Neural crest cell (in vitro differentiated cells): ENCODE measurements around the gene FRMPD2. TPM values are rescaled to one million over a fixed set of nuclear protein-coding genes. Genes with fewer than 3 reads are reported as not detected.
A peak's percentile ranks its signal among the peaks of the same experiment; 100 is the strongest.
"Not testable (repeated sequence)": the region's sequence is repeated elsewhere in the genome, so short reads cannot be mapped to it uniquely, and the experiment has no call there.

Source experiments
- DNase-seq: peaks from one replicate; pipeline ENCODE4 v3.0.0; 2021; ENCODE audit warnings: low read depth, mixed read lengths, low spot score
- H3K27ac Mint-ChIP-seq: one replicate; pipeline ENCODE4 v1.8.0; 2021; ENCODE audit warnings: mild to moderate bottlenecking, mixed read lengths; ENCODE audit not compliant: unreplicated experiment
- H3K27me3 Mint-ChIP-seq: 2 replicates; pipeline ENCODE4 v1.8.0; 2021; ENCODE audit warnings: low read depth, mild to moderate bottlenecking, mixed read lengths
- H3K36me3 Mint-ChIP-seq: 2 replicates; pipeline ENCODE4 v1.8.0; 2021; ENCODE audit warnings: low read depth, mild to moderate bottlenecking, mixed read lengths
- H3K4me1 Mint-ChIP-seq: 2 replicates; pipeline ENCODE4 v1.8.0; 2021; ENCODE audit warnings: mixed read lengths
- H3K4me3 Mint-ChIP-seq: one replicate; pipeline ENCODE4 v1.8.0; 2021; ENCODE audit warnings: mild to moderate bottlenecking, mixed read lengths
- H3K9me3 Mint-ChIP-seq: 2 replicates; pipeline ENCODE4 v1.8.0; 2021; ENCODE audit warnings: mixed read lengths
- CTCF ChIP-seq: fragments of 200-600 bp; sonication (generic); conservative IDR thresholded peaks from 2 replicates; pipeline ENCODE4 v1.5.0; 2021; ENCODE audit warnings: antibody characterized with exemption, mild to moderate bottlenecking
- total RNA-seq: library from RNA; stranded (reverse); gene quantifications from 2 replicates; pipeline ENCODE4 v1.2.1, GENCODE V29; 2021

The FRMPD2 gene
- total RNA-seq, 1 donor from 2014 or later: 0.26 TPM

- H3K36me3 Mint-ChIP-seq, H3K4me3 Mint-ChIP-seq, H3K9me3 Mint-ChIP-seq, H3K27me3 Mint-ChIP-seq, DNase-seq, H3K27ac Mint-ChIP-seq, H3K4me1 Mint-ChIP-seq: not testable (repeated sequence)
Measured at GRCh38 chr10:48143721-48144642, 130.5 kb downstream of the FRMPD2 start.

- H3K4me3 Mint-ChIP-seq: not testable (repeated sequence)
Measured at GRCh38 chr10:48140949-48141348, 133.5 kb downstream of the FRMPD2 start.

GRCh38 chr10:48139953-48140850 is 134.3 kb downstream of the FRMPD2 start:
- H3K27ac Mint-ChIP-seq, H3K9me3 Mint-ChIP-seq, H3K4me3 Mint-ChIP-seq, H3K27me3 Mint-ChIP-seq, H3K36me3 Mint-ChIP-seq, DNase-seq, H3K4me1 Mint-ChIP-seq: not testable (repeated sequence)

More at GRCh38 chr10:48140949-48141348, 133.5 kb downstream of the FRMPD2 start:
- H3K27ac Mint-ChIP-seq, H3K36me3 Mint-ChIP-seq, H3K4me1 Mint-ChIP-seq, H3K9me3 Mint-ChIP-seq, H3K27me3 Mint-ChIP-seq, DNase-seq: not testable (repeated sequence)

- H3K9me3 Mint-ChIP-seq, H3K27me3 Mint-ChIP-seq, H3K27ac Mint-ChIP-seq, H3K4me3 Mint-ChIP-seq, DNase-seq, H3K4me1 Mint-ChIP-seq, H3K36me3 Mint-ChIP-seq: not testable (repeated sequence)
Measured at GRCh38 chr10:48128954-48129353, 145.5 kb downstream of the FRMPD2 start.

GRCh38 chr10:48126251-48126650 is 148.2 kb downstream of the FRMPD2 start:
- H3K4me1 Mint-ChIP-seq, H3K27ac Mint-ChIP-seq, H3K9me3 Mint-ChIP-seq, H3K4me3 Mint-ChIP-seq, DNase-seq, H3K36me3 Mint-ChIP-seq, H3K27me3 Mint-ChIP-seq: not testable (repeated sequence)

GRCh38 chr10:48125631-48126030 is 148.9 kb downstream of the FRMPD2 start:
- not testable (repeated sequence) for DNase-seq

GRCh38 chr10:48122618-48123017 is 151.9 kb downstream of the FRMPD2 start:
- H3K36me3 Mint-ChIP-seq, H3K9me3 Mint-ChIP-seq, H3K27ac Mint-ChIP-seq, H3K4me1 Mint-ChIP-seq, H3K27me3 Mint-ChIP-seq, DNase-seq, H3K4me3 Mint-ChIP-seq: not testable (repeated sequence)

More at GRCh38 chr10:48125631-48126030, 148.9 kb downstream of the FRMPD2 start:
- not testable (repeated sequence) for H3K9me3 Mint-ChIP-seq, H3K36me3 Mint-ChIP-seq, H3K27ac Mint-ChIP-seq, H3K4me1 Mint-ChIP-seq, H3K27me3 Mint-ChIP-seq, H3K4me3 Mint-ChIP-seq
- peak; percentile 27 for TF ChIP-seq CTCF

GRCh38 chr10:48110277-48110676 is 164.2 kb downstream of the FRMPD2 start:
- not testable (repeated sequence) for H3K27me3 Mint-ChIP-seq, H3K9me3 Mint-ChIP-seq, H3K27ac Mint-ChIP-seq, H3K4me3 Mint-ChIP-seq, DNase-seq, H3K4me1 Mint-ChIP-seq, H3K36me3 Mint-ChIP-seq

Other genes with a start within 250 kb of the FRMPD2 start
- 56.6 and 59.1 TPM in 2 replicates for gene MAPK8, start 32.0 kb upstream of the FRMPD2 start, total RNA-seq